Loucy (cell line): ENCODE results near the gene GRP.

Source experiments
- H2AFZ ChIP-seq: fragments of 200-600 bp; sonication (generic); 2 replicates; pipeline ENCODE4 v1.6.0; 2016; ENCODE audit warnings: antibody characterized with exemption, mild to moderate bottlenecking, low read length, moderate library complexity
- H3F3A ChIP-seq: fragments of 200-600 bp; 2 replicates; pipeline ENCODE4 v1.6.0; 2016; ENCODE audit warnings: antibody characterized with exemption, low read depth, mild to moderate bottlenecking
- H3K27me3 ChIP-seq: fragments of 200-600 bp; sonication (generic); 2 replicates; pipeline ENCODE4 v1.6.1; 2014; ENCODE audit warnings: low read length, mild to moderate bottlenecking; ENCODE audit not compliant: insufficient read depth, poor library complexity, severe bottlenecking
- H3K36me3 ChIP-seq: fragments of 200-600 bp; sonication (generic); 2 replicates; pipeline ENCODE4 v1.6.1; 2016; ENCODE audit warnings: low read length; ENCODE audit not compliant: insufficient read depth
- H3K4me1 ChIP-seq: fragments of 200-600 bp; sonication (generic); 2 replicates; pipeline ENCODE4 v1.5.1; 2014; ENCODE audit warnings: low read length, mild to moderate bottlenecking; ENCODE audit not compliant: insufficient read depth, poor library complexity, severe bottlenecking
- H3K4me2 ChIP-seq: fragments of 200-600 bp; sonication (generic); 2 replicates; pipeline ENCODE4 v1.6.0; 2014; ENCODE audit warnings: antibody characterized with exemption, low read length, low read depth, mild to moderate bottlenecking; ENCODE audit not compliant: poor library complexity, severe bottlenecking
- H3K4me3 ChIP-seq: fragments of 200-600 bp; sonication (generic); 2 replicates; pipeline ENCODE4 v1.5.1; 2014; ENCODE audit warnings: low read length, mild to moderate bottlenecking, mixed read lengths; ENCODE audit not compliant: poor library complexity, severe bottlenecking
- H3K79me2 ChIP-seq: fragments of 200-600 bp; sonication (generic); 2 replicates; pipeline ENCODE4 v1.6.1; 2014; ENCODE audit warnings: low read length; ENCODE audit not compliant: insufficient read depth
- H3K9ac ChIP-seq: fragments of 200-600 bp; sonication (generic); 2 replicates; pipeline ENCODE4 v1.6.0; 2014; ENCODE audit warnings: mild to moderate bottlenecking, low read depth, low read length, moderate library complexity; ENCODE audit not compliant: poor library complexity, severe bottlenecking
- H3K9me2 ChIP-seq: fragments of 200-600 bp; sonication (generic); replicated peaks from 2 replicates; pipeline ENCODE4 v1.6.1; 2016; ENCODE audit warnings: low read depth, low read length, mixed read lengths
- H3K9me3 ChIP-seq: fragments of 200-600 bp; sonication (generic); 2 replicates; pipeline ENCODE4 v1.6.1; 2014; ENCODE audit warnings: mild to moderate bottlenecking, antibody characterized with exemption, low read length, low read depth; ENCODE audit not compliant: insufficient read depth
- H4K20me1 ChIP-seq: fragments of 200-600 bp; sonication (generic); 2 replicates; pipeline ENCODE4 v1.6.0; 2014; ENCODE audit warnings: antibody characterized with exemption, low read length, mild to moderate bottlenecking; ENCODE audit not compliant: insufficient read depth, poor library complexity, severe bottlenecking
- CTCF ChIP-seq: fragments of 200-600 bp; sonication (generic); conservative IDR thresholded peaks from 2 replicates; pipeline ENCODE4 v1.5.1; 2014; ENCODE audit warnings: mild to moderate bottlenecking, antibody characterized with exemption, low read length
- EZH2phosphoT487 ChIP-seq: fragments of 200-600 bp; IDR thresholded peaks from 2 replicates; pipeline ENCODE4 v1.6.1; 2018; ENCODE audit warnings: antibody characterized with exemption, mild to moderate bottlenecking, moderate library complexity, borderline replicate concordance

GRP gene

DNA sequence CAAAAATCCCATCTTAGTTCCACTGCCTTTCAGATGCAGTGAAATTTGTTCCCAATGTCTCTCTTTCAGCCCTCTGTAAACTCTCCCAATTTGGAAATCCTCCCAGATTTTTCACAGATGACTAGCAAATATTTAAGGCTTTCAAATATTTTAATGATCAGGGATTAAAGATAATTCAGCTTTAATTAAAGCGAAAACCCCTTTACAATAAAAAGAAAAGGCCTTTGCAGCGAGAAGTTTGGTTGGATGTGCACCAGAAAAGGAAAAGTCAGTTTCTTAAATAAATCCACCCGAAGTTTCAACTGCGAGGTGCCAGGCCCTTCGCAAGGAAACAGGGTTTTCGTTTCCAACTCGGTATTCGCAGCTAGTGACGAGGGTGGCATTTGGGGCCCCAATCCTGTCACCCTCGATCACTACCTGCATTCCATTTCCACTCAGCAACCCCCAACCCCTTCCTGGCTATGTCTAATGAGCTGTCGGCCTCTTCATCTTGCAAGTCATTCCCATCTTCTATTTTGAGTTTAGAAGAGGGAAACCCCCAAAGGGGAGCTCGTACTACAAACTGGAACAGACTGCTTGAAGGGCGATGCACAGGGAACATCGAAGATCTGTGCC is 51.8 kb downstream of the GRP start:
- no peak overlapping the region for H2AFZ ChIP-seq
- no peaks in the 10 kb centered on the region for H4K20me1 ChIP-seq
- no peaks in the 10 kb centered on the region for H3K27me3 ChIP-seq
- H3K9me3 ChIP-seq = no peaks in the 10 kb centered on the region
- no peak overlapping the region for H3K4me2 ChIP-seq
- no peaks in the 10 kb centered on the region for H3K79me2 ChIP-seq
- no peak overlapping the region for H3K9ac ChIP-seq
- no peaks in the 10 kb centered on the region for H3K4me1 ChIP-seq
- no peaks in the 10 kb centered on the region for H3K9me2 ChIP-seq
- no peak overlapping the region for H3K4me3 ChIP-seq
- TF ChIP-seq EZH2phosphoT487 (no peak), CTCF (no peak)
- no peaks in the 10 kb centered on the region for H3K36me3 ChIP-seq
- H3F3A ChIP-seq = no peaks in the 10 kb centered on the region

DNA sequence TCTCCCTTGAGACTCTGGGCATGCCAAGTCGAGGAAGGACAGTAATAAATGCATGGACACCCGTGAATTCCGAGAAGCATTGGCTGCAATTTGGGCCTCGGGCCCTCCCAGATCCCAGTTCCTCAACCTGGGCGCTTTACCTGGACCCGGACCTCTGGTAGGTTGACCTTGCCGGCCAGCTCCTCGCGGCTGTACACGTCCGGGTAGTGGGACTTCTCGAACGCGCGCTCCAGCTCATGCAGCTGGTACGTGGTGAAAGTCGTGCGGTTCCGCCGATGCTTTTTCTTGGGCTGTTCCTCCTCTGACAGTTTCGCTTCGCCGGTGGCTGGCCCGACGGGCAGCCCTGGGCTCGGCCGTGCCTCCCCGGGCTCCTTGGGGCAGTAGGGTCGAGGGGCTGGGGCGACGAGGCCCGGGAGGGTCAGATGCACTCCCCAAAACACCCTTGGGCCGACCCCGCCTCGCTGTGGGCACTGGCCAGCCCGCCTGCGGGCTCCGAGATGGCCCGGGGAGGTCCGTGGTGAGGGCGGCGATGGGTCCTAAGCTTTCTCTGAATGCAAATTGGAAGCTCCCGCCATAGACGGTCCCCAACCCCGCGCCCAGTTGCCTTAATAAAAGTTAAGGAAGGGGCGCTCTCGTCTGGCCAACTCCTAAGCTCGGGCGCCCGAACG is 52.4 kb downstream of the GRP start:
- no peaks in the 10 kb centered on the region for H3K9me3 ChIP-seq
- no peaks in the 10 kb centered on the region for H3K4me1 ChIP-seq
- no peak overlapping the region for H3K9ac ChIP-seq
- H2AFZ ChIP-seq = no peak overlapping the region
- no peak for TF ChIP-seq CTCF
- no peak for TF ChIP-seq EZH2phosphoT487
- H3K4me3 ChIP-seq = no peak overlapping the region
- no peaks in the 10 kb centered on the region for H3K9me2 ChIP-seq
- H3K79me2 ChIP-seq = no peaks in the 10 kb centered on the region
- no peaks in the 10 kb centered on the region for H4K20me1 ChIP-seq
- H3K27me3 ChIP-seq = no peaks in the 10 kb centered on the region
- H3K4me2 ChIP-seq = no peak overlapping the region
- no peaks in the 10 kb centered on the region for H3F3A ChIP-seq
- no peaks in the 10 kb centered on the region for H3K36me3 ChIP-seq

GRCh38 chr18:59272891-59273758 is 53.2 kb downstream of the GRP start, which contains the start of gene RAX:
TSS of gene RAX (minus strand) at chr18:59273454. CDS start at chr18:59273206, 248 bp downstream.
- H3K9ac ChIP-seq = no peak within 1 kb of the TSS
- no peaks in the 10 kb centered on the region for H3K9me3 ChIP-seq
- H4K20me1 ChIP-seq = no peaks in the 10 kb centered on the region
- H2AFZ ChIP-seq = no peak within 1 kb of the TSS
- no peaks in the 10 kb centered on the region for H3K27me3 ChIP-seq
- no peaks in the 10 kb centered on the region for H3K79me2 ChIP-seq
- H3K4me3 ChIP-seq = no peak within 1 kb of the TSS
- no peak for TF ChIP-seq CTCF
- no peak for TF ChIP-seq EZH2phosphoT487
- no peaks in the 10 kb centered on the region for H3F3A ChIP-seq
- H3K9me2 ChIP-seq = no peaks in the 10 kb centered on the region
- no peaks in the 10 kb centered on the region for H3K36me3 ChIP-seq
- H3K4me2 ChIP-seq = no peak within 1 kb of the TSS
- no peaks in the 10 kb centered on the region for H3K4me1 ChIP-seq
